ENCODE measurements around the gene SF1. TPM values are rescaled to one million over a fixed set of nuclear protein-coding genes. Genes with fewer than 3 reads are reported as not detected.

Gene SF1
- total RNA-seq, 1 donor from 2014 or later = 62.4 TPM

DNA sequence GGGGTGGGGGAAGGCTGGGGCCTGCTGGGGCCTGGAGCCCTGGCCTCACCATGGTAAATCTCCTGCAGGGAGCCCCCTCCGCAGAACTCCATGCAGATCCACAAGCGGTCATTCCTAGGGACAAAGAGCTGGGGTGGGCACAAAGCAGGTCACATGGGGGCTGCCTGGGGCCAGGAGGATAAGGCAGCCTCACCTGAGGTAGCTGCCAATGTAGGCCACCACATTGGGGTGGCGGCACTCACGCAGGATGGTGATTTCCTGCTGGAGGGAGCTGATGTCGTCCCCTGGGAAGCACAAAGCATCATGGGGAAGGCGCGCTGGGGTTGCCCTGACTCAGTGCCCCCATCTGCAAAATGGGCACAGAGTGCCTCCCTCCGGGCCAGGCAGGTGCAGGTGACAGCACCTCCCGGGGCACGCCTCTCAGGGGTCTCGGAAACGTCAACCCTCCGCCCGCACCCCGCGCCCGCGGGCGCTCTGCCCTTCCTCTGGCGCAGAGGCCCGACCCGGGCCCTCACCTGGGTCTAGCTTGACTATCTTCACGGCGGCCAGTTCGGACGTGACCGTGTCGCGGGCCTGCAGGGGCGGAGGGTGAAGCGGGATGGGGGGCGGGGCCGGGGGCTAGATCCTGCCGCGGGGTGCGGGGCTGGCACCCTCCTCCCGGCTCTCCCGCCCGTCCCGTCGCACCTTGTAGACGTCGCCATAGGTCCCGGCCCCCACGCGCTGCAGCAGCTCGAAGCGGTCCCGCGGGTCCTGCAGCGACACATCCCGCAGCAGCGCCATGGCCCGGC lies 24.2 kb upstream of the SF1 start:
- FAIRE-seq (no peak), DNase-seq (ENCODE audit: low spot score in 2 of 2) (no peak)

GRCh38 chr11:64801561-64802369 lies 23.4 kb upstream of the SF1 start:
- no peak for FAIRE-seq
- DNase-seq (ENCODE audit: low spot score in 2 of 2) = no peak

DNA sequence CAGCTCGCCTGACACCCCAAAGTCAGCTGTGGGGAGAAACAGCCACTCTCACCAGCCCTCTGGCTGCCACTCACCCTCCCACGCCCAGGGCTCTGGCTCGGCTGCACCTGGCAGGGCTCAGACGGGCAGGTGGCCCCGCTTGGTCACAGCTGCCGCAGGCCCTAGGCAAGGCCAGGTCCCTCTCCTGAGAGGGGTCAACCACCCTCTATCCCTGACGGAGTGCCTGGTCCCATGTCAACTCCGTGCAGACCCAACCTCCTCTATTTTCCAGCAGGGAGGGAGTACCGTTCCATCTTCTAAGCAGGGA lies 22.8 kb upstream of the SF1 start:
- no peak for FAIRE-seq
- no peak for DNase-seq (ENCODE audit: low spot score in 2 of 2)

DNA sequence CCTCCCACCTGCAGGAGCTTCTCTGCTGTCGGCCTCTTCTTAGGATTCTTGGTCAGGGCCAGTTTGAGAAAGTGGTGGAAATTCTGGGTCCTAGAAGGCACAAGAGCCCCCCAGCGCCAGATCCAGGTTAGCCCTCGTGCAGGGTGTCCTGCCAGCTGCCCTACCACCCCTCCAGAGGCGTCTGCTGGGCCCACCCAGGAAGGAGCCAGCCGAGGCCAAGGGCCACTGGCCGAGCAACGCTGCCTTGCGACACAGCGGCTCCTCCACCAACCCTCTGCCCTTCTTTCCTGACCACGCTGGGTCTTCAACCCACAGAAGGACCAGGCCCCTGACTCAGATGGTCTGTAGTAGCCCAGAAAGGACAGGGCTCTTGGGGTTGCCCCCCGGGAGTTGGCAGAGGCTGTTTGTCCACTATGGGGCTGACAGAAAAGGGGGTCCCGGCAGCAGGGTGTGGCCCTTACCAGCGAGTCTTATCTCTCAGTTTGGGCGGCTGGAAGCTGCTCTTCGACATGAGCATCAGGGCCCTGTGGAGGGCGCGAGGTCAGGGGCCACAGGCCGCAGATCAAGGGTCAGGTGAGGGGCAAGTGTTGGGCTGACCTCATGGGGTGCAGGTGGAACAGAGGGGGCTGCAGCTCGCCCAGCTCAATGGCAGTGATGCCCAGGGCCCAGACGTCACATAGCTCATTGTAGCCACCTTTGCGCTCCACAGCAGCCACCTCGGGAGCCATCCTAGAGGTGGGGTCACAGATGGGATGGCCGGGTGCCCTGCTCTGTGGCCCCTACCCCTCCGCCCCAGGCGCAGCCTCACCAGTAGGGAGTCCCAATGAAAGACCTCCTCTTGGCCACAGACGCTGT lies 22.2 kb upstream of the SF1 start:
- FAIRE-seq = no peak
- no peak for DNase-seq (ENCODE audit: low spot score in 2 of 2)

DNA sequence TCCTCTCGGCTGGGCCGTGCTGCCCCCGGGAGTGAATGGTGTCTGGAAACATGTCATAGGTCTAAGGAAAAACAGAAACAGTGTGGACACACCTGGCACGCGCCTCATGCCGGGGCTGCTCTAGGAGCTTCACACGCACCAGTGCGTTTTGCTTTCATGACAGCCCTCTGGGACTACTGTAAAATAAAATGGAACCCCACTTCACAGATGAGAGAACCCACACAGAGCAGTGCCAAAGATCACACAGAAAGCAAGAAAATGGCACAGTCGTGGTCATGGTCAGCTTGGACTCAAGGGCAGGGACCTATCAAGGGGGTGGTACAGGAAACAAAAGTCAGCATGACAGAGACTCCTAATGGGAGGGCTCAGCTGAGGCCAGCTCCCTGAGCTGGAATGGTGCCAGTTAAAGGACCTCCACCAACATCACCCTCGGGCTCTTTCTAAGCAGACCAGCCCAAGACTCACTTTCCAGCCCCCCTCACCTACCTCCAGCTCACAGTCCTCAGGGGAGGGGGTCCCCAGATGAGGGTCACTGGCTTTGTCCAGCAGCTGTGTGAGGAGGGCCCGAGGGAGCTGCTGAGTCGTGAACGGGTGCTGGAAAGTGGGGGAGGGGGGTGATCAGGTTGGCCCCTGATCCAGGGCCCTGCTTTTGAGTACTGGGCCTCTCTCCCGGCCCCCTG lies 21.4 kb upstream of the SF1 start:
- DNase-seq (ENCODE audit: low spot score in 2 of 2) = no peak
- FAIRE-seq = no peak

- DNase-seq (ENCODE audit: low spot score in 2 of 2) (no peak), FAIRE-seq (no peak)
These were observed 20.9 kb upstream of the SF1 start for GRCh38 chr11:64799256-64799622.

GRCh38 chr11:64796757-64797541 lies 18.6 kb upstream of the SF1 start:
- FAIRE-seq (no peak), DNase-seq (ENCODE audit: low spot score in 2 of 2) (no peak)

DNA sequence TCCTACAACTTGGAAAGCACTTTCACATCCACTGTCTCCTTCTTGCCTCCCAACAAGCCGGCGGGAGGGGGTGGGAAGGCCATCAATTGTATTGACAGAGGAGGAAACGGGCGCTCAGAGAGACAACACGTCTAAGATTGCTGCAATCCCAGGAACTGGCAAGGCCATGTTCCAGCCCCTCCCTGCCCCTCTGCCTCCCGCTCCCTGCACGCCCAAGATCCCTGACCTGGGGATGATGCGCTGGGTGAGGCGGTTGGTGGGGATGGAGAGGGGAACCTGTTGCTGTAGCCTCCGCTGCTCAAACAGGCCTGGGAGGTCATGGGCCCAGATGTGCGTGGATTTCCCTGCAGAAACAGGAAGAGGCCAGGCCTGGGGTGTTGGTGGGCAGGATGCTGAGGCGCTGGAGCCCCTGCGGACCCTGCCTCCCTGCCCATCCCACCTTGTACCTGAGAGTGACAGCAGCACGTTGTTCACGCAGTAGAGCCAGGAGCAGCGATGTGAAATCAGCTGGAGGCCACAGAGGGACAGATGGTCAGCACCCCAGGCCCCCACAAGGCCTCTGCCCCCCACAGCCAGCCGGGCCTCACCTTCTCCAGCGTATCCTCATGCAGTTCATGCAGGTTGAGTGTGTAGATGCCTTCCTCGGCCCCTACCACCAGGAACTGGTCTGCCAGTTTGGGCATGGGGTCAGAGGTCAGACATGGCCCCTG lies 17.9 kb upstream of the SF1 start:
- DNase-seq (ENCODE audit: low spot score in 2 of 2) (no peak), FAIRE-seq (no peak)

DNA sequence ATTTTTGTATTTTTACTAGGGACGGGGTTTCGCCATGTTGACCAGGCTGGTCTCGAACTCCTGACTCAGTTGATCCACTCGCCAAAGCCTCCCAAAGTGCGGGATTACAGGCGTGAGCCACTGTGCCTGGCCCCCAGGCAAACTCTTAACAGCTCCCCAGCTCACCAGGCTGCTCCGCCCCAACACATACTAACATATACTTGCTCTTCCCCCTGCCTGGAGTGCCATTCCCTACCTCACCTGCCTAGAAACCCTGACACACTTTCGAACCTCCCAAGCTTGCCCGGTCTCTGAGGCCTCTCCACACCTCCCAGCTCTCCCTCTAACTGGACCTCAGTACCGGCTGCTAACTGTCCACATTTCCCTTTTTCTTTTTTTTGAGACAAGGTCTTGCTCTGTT lies 16.2 kb upstream of the SF1 start:
- FAIRE-seq (no peak), DNase-seq (ENCODE audit: low spot score in 2 of 2) (no peak)

DNA sequence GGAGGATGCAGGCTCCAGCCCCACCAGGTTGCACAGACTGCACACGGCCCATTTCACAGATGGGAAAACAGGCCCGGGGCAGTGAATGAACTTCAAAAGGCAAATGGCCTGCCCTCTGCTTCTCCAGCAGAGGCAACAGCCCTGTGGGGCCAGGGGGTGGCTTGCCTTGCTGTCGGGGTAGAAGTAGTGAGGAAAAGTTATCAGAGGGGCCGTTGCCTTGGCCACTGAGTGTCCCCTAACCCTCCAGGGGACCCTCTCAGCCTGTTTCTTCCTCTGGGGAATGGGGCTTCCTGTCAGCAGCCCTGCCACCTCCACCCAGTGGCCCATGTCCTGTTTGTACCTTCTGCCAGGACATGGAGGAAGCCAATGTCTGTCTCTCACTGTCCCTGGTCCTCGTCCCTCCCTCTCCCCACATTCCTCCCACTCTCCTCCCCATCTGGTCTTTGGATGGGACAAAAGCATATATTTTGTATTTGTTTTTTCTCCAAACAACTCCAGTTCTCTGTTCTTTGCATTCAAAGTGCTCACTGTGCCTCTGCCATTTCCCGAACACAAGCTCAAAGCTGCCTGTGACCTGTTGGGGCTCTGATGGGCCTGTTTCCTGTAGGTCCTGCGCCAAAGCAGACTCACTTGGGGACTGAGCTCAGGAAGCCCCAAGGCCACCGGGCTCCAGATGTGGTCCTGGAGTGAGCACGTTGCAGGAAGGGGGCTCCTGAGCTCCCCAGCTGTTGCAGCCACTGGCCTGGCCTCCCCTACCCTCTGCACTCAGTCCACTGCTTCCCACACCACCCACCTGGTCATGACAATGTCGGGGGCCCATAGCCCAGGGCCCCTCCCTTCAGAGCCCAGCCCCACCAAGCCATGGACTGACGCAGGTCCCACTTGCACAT lies 15.2 kb upstream of the SF1 start:
- no peak for DNase-seq (ENCODE audit: low spot score in 2 of 2)
- no peak for FAIRE-seq

- DNase-seq (ENCODE audit: low spot score in 2 of 2) (no peak), FAIRE-seq (no peak)
These were observed 14.1 kb upstream of the SF1 start for GRCh38 chr11:64792482-64792881.

DNA sequence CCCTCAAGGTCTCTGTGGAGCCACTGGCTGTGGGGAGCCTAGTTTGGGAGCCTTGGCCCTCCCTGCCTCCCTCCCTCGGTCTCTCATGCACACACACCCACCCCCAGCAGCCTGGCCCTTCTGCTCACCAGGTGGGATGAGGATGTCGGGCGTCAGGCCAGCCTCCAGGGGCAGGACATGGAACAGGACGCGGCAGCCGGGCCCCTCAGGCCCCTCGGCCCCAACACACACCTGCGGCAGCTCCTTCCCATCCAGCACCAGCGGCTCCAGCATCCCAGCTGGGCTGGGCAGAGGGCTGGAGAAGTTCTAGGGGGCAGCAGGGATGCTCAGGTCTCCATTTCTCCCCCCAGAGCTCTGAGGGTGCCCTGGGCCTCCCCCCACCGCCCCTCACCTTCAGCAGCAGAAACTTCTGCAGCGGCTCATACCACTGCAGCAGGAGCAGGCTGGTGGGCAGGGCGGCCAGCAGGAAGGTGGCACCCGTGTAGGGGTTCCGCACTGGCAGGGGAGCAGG lies 13.5 kb upstream of the SF1 start:
- DNase-seq (ENCODE audit: low spot score in 2 of 2) (no peak), FAIRE-seq (no peak)

GRCh38 chr11:64790205-64791095 lies 12.1 kb upstream of the SF1 start:
- FAIRE-seq (no peak), DNase-seq (ENCODE audit: low spot score in 2 of 2) (no peak)

DNA sequence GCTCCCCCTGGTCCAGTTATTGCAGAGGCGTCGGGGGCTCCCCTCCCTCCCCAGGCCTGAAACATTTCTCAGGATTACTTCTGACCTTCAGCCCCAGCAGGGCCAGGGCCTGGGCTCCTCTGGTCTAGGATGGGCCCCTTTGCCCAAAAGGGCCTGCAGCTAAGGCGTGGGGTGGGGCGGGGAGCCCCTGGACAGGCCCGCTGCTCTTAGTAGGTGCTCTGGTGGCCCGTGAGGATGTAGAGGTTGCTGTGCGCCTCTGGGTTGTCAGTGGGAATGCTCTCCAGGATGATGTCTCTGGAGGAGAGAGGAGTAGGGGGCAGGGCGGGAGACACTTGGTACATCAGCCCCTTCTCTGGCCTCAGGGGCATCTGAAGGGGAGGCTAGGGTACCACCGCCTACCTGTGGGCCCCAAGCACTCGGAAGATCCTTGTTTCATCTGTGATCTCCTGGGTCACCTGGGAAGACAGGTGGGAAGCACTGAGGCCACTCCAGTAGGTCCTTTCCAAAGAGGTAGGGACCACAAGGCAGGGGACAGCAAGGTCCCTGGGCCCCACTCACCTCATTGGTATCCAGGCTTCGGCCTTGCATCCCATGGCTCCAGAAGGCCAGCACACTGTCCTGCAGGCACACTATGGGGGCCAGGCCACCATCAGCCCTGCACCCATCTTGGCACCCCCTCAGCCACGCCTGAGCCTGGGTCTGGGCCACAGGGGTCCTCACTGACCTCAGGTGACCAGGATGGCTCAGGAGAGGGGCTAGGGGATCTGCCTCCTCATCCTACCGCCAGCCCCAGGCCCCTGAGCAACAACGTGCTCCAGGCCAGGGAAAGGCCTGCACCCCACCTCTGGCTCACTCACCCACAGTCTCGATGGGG lies 11.2 kb upstream of the SF1 start:
- DNase-seq (ENCODE audit: low spot score in 2 of 2) (no peak), FAIRE-seq (no peak)

DNA sequence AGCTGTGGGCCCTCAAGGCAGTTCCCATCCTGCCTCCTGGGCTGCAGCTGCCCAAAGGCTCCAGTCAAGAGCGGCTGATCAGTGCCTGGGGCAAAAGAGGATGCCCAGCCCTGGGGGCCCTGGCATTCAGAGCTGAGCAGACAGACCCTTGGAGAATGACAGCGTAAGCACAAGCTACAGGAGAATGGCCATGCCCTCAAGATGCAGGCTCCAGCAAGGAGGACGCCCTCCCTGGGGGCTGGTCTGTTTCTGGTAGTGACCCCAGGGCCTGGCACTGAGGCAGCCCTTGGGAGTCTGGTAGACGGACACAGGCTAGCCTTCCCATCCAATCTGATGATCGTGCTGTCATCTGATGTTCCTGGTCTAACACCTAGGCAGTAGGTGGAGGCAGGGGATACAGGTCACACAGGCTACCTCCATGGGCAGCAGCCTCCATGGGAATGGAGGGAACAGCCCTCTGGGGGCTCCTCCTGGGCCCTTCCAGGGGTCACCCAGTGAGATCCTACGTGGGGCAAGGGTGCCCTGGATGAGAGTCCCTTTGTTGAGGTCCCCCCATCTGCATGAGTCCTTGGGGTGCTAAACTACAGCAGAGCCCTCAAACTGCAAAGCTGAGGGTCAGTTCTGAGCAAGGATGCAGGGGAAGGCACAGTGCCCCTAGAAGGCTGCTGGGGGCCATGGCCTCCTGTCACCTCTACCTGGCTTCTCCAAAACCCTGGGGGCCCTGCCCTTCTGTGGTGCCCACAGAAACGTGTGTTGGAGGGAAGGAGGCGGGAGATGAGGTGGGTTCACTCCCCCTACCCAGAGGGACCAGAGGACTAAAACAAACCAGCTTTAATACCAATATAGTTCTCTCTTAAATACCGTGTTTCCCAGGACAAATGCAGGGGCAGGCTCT lies 10.2 kb upstream of the SF1 start:
- FAIRE-seq (no peak), DNase-seq (ENCODE audit: low spot score in 2 of 2) (no peak)
